Transverse colon (tissue), 4 donors: ENCODE measurements around the gene TANGO2. TPM values are rescaled to one million over a fixed set of nuclear protein-coding genes. Genes with fewer than 3 reads are reported as not detected.

Experiments
- DNase-seq: peaks from one replicate; pipeline ENCODE4 v3.0.0-alpha.2; 2019
- H3K27ac ChIP-seq, 4 donors: fragments of 200-600 bp; sonication (generic); 2 replicates each; pipeline ENCODE4 v1.5.1; 2016 to 2018; ENCODE audit warnings: inconsistent platforms in 4 of 4
- H3K27me3 ChIP-seq: fragments of 200-600 bp; sonication (generic); 2 replicates; pipeline ENCODE4 v1.5.1; 2017; ENCODE audit warnings: inconsistent platforms
- H3K36me3 ChIP-seq, 4 donors: fragments of 200-600 bp; sonication (generic); 2 replicates each; pipeline ENCODE4 v1.5.1; 2017 to 2019; ENCODE audit warnings: inconsistent platforms in 4 of 4
- H3K4me1 ChIP-seq, 4 donors: fragments of 200-600 bp; sonication (generic); 2 replicates each; pipeline ENCODE4 v1.5.1; 2017 to 2020; ENCODE audit warnings: inconsistent platforms in 4 of 4
- H3K4me3 ChIP-seq, 4 donors: fragments of 200-600 bp; sonication (generic); 1 replicate in 1 of 4; 2 replicates in 3 of 4; pipeline versions ENCODE4 v1.5.1 to v1.6.1; 2017 to 2019; ENCODE audit warnings: inconsistent platforms in 4 of 4
- H3K9me3 ChIP-seq, 2 donors: fragments of 200-600 bp; sonication (generic); 2 replicates each; pipeline ENCODE4 v1.5.1; 2017 to 2019; ENCODE audit warnings: inconsistent platforms in 2 of 2
- CTCF ChIP-seq, 5 experiments: fragments of 200-600 bp in 3 of 5; fragments of 450-650 bp in 2 of 5; sonication (generic) in 3 of 5; IDR thresholded peaks; 1 replicate in 2 of 5; 2 replicates in 3 of 5; pipeline ENCODE4 v1.5.1; 2016 to 2017; ENCODE audit warnings: antibody characterized with exemption in 5 of 5, inconsistent platforms in 3 of 5, mild to moderate bottlenecking in 2 of 5, moderate library complexity in 1 of 5
- EP300 ChIP-seq: sonication (generic); formaldehyde crosslinking; IDR thresholded peaks from one replicate; pipeline ENCODE4 v1.6.1; 2017; ENCODE audit warnings: antibody characterized with exemption, low read depth
- POLR2A ChIP-seq: fragments of 450-650 bp; IDR thresholded peaks from one replicate; pipeline ENCODE4 v1.6.1; 2016; ENCODE audit warnings: antibody characterized with exemption, mild to moderate bottlenecking, moderate library complexity
- POLR2AphosphoS5 ChIP-seq, 3 donors: sonication (generic); formaldehyde crosslinking; IDR thresholded peaks; one replicate each; pipeline ENCODE4 v1.6.1; 2016; ENCODE audit warnings: antibody characterized with exemption in 3 of 3
- WGBS, 2 donors: methylation state at CpG; one replicate each; pipeline ENCODE4 v1.1.5; 2018; ENCODE audit warnings: low coverage in 1 of 2; 5-methylcytosine and 5-hydroxymethylcytosine counted together
- in situ Hi-C, 4 donors: fragments of 200-750 bp; cut with MboI; loops; one replicate each; pipeline versions ENCODE4 v1.15.0 to v1.15.1; 2017; ENCODE audit warnings: low sequenced_read_pairs in 3 of 4, low pct_ligation_motif_present in 1 of 4, low pct_unique_long_range_greater_than_20kb in 1 of 4
- intact Hi-C: fragments of 100-400 bp; cut with DNase I; formaldehyde crosslinking; loops from one replicate; pipeline ENCODE4 v1.15.1; 2023; ENCODE audit warnings: low total_unique reads
- total RNA-seq, 4 donors: library from RNA; depleted of rRNA; stranded (reverse); fragments of >200 nt; gene quantifications; one replicate each; pipeline ENCODE4 v1.1.0, GENCODE V29; 2016

The TANGO2 gene
- total RNA-seq, 4 donors from 2014 or later = 32.9 to 101 (median 50.6) TPM

- WGBS, 2 donors = 80 to 88% methylated on average over 1 to 11 of the region's 11 CpGs
- Histone ChIP-seq H3K4me1 (peaks cover 0 to under 1% (median 0%) of the 10 kb centered on the region in 4 donors), H3K27me3 (no peaks in the 10 kb centered on the region), H3K36me3 (peaks cover 0 to 91% (median 20%) of the 10 kb centered on the region in 4 donors), H3K4me3 (no peak overlapping the region), H3K9me3 (no peaks in the 10 kb centered on the region), H3K27ac (no peak overlapping the region)
- in situ Hi-C loops = no loop called here
- no peak for DNase-seq
- intact Hi-C loops = no loop called here
- TF ChIP-seq CTCF (IDR thresholded peaks at IDR 0.05) (no peak), EP300 (no peak), POLR2A (no peak)
Measured at GRCh38 chr22:20089977-20090729, 69.2 kb downstream of the TANGO2 start.

- H3K4me3 ChIP-seq = no peak overlapping the region
- intact Hi-C loops (no loop called here), in situ Hi-C loops (no loop called here)
- no peak for DNase-seq
- H3K27me3 ChIP-seq = no peaks in the 10 kb centered on the region
- peaks cover 0 to 95% (median 22%) of the 10 kb centered on the region in 4 donors for H3K36me3 ChIP-seq
- WGBS, 2 donors = 63 to 88% methylated on average over 2 to 9 of the region's 9 CpGs
- no peak overlapping the region for H3K27ac ChIP-seq
- no peaks in the 10 kb centered on the region for H3K4me1 ChIP-seq
- no peaks in the 10 kb centered on the region for H3K9me3 ChIP-seq
- no peak for TF ChIP-seq POLR2A
- no peak for TF ChIP-seq POLR2AphosphoS5 (IDR thresholded peaks at IDR 0.05)
- TF ChIP-seq CTCF (IDR thresholded peaks at IDR 0.05) = no peak
- TF ChIP-seq EP300 = no peak
Measured at GRCh38 chr22:20090730-20091240, 69.9 kb downstream of the TANGO2 start.

- no peaks in the 10 kb centered on the region for H3K4me1 ChIP-seq
- no peak overlapping the region for H3K4me3 ChIP-seq
- H3K27ac ChIP-seq = no peak overlapping the region
- intact Hi-C loops (no loop called here), in situ Hi-C loops (no loop called here)
- H3K27me3 ChIP-seq = no peaks in the 10 kb centered on the region
- peaks cover 0 to 95% (median 24%) of the 10 kb centered on the region in 4 donors for H3K36me3 ChIP-seq
- WGBS, 2 donors = 93 to 100% methylated on average over 1 to 16 of the region's 16 CpGs
- TF ChIP-seq POLR2A = no peak
- no peak for TF ChIP-seq POLR2AphosphoS5 (IDR thresholded peaks at IDR 0.05)
- TF ChIP-seq EP300 = no peak
- no peak for TF ChIP-seq CTCF (IDR thresholded peaks at IDR 0.05)
- DNase-seq = no peak
- no peaks in the 10 kb centered on the region for H3K9me3 ChIP-seq
Measured at GRCh38 chr22:20091690-20092476, 71.0 kb downstream of the TANGO2 start.

GRCh38 chr22:20092477-20092854 is 71.6 kb downstream of the TANGO2 start:
- no peaks in the 10 kb centered on the region for H3K4me1 ChIP-seq
- in situ Hi-C loops (no loop called here), intact Hi-C loops (no loop called here)
- DNase-seq = no peak
- TF ChIP-seq POLR2A (no peak), POLR2AphosphoS5 (IDR thresholded peaks at IDR 0.05) (no peak), CTCF (IDR thresholded peaks at IDR 0.05) (no peak), EP300 (no peak)
- no peak overlapping the region for H3K4me3 ChIP-seq
- H3K9me3 ChIP-seq = no peaks in the 10 kb centered on the region
- WGBS, 2 donors = 92 to 95% methylated on average over 7 to 11 of the region's 11 CpGs
- no peaks in the 10 kb centered on the region for H3K27me3 ChIP-seq
- peaks cover 0 to 95% (median 26%) of the 10 kb centered on the region in 4 donors for H3K36me3 ChIP-seq
- H3K27ac ChIP-seq = no peak overlapping the region
